SW480 (cell line): ENCODE data around the gene MLIP.
"Not testable (repeated sequence)": the region's sequence is repeated elsewhere in the genome, so short reads cannot be mapped to it uniquely, and the experiment has no call there.

Experiments
- DNase-seq: peaks from one replicate; pipeline ENCODE4 v3.0.0-alpha.2; 2016; ENCODE audit warnings: low spot score

MLIP gene

DNA sequence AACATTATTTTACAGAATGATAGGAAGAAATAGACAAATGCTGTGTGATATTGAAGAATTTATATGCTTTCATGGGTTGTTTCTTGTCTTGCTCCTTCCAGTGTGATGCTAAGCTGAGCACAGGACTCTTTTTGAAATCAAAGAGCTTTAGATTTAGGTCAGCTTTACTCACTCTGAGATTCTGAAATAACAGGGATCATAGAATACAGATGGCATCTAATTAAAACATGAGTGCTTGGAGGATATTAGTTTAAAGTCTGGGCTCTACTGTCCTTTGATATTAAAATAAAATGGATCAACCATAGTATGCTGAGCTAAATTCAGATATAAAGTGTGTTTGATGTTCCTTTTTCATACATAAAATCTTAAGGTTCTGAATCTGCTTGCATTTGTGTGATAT is 29.6 kb downstream of the MLIP start:
- DNase-seq, result no peak

- no peak for DNase-seq
These were observed 31.8 kb downstream of the MLIP start for GRCh38 chr6:54142889-54143519.

DNA sequence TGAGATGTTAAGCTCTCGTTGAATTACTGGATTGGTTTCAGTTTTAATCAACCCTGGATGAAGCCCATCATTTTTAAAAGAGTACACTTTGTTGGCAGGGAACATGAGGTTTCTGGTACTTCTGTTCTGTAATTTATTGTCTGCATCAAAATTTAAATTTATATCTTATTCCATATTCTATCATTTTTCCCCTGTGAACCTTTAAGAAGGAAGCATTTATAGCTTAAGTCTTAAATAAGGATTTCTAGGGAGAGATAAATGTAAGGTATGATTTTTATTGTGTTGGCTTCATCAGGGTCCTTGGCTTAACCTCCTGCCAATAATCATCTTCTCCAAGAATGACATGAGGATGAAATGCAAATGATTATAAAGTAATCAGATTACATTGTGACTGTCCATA is 40.6 kb downstream of the MLIP start:
- no peak for DNase-seq

GRCh38 chr6:54156650-54157250 is 45.5 kb downstream of the MLIP start:
- DNase-seq, result no peak

DNA sequence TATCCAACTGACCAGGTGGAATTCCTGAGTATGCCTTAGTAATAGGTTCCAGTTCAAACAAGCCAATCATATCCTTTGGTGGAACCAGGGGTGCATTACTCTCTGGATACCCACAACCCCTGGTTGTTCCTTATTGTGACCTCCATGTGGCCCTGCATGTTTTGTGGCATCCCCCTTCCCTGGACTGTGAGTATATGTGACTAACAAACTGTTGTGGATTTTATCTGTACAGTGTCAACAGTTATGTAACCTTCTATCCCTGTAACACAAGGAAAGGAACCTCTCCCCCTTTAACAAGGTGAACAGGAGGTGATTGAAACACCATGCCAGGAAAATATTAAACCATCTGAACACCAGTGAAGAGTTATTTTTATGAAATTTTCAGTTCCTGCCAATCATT is 46.2 kb downstream of the MLIP start:
- DNase-seq, result no peak

GRCh38 chr6:54173089-54173488 is 61.8 kb downstream of the MLIP start:
- DNase-seq, result no peak

- no peak for DNase-seq
These were observed 67.9 kb downstream of the MLIP start for GRCh38 chr6:54179152-54179551.

DNA sequence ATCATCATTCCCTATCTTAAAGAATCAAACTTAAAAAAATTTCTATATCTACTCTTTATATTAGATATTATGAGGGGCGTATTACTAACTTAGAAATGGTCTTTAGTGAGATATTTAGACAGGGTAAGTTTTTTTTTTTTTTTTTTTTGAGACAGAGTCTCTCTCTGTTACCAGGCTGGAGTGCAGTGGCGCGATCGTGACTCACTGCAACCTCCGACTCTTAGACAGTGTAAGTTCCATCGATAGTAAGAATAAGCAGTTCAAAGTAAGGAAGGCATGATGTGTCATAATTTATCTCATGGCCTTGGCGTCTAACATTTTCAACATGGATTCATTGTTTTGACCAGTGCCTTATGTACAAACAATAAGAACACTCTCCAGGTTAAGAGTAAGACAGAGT is 72.4 kb downstream of the MLIP start:
- no peak for DNase-seq

GRCh38 chr6:54185885-54186284 is 74.6 kb downstream of the MLIP start:
- DNase-seq, result no peak

- DNase-seq, result no peak
These were observed 77.6 kb downstream of the MLIP start for GRCh38 chr6:54188846-54189245.

DNA sequence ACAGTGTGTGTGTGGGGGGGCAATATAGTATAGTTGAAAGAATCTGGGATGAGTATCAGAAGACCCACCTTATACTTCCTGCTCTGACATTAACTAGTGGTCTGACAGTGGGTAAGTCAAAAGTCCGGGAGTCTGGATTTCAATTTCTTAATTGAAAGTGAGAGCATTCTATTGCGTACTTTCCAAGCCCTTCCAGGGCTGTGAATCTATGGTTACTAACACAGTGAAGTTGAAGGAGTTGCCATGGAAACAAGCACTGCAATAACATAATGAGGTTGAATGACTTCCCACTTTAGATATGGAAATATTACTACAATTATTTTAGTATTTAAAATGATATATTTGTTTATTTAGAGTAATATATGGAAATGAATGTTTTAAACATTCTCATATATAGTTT is 80.2 kb downstream of the MLIP start:
- DNase-seq, result no peak

- no peak for DNase-seq
These were observed 81.8 kb downstream of the MLIP start for GRCh38 chr6:54192993-54193392.

- DNase-seq, result no peak
These were observed 82.3 kb downstream of the MLIP start for GRCh38 chr6:54193560-54193959.

GRCh38 chr6:54194067-54194466 is 82.8 kb downstream of the MLIP start:
- no peak for DNase-seq

GRCh38 chr6:54195637-54196036 is 84.4 kb downstream of the MLIP start:
- no peak for DNase-seq

GRCh38 chr6:54196905-54197304 is 85.7 kb downstream of the MLIP start:
- no peak for DNase-seq

DNA sequence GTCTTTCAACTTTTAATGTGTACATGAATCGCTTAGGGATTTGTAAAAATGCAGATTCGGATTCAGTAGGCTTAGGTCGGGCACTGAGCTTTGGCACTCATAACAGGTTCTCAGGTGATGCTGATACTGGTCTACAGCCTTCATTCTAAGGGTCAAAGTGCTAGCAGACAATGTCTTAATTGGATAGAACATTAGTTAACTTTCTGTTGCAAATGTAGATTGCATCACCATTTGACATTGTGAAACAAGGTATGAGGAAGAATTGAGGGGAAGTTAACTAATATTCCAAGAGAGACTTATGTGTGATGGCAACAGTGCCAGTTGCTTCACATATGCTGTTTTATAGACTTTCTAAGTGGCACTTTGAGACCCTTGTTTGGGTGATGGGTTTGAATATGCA is 86.9 kb downstream of the MLIP start:
- DNase-seq, result no peak

DNA sequence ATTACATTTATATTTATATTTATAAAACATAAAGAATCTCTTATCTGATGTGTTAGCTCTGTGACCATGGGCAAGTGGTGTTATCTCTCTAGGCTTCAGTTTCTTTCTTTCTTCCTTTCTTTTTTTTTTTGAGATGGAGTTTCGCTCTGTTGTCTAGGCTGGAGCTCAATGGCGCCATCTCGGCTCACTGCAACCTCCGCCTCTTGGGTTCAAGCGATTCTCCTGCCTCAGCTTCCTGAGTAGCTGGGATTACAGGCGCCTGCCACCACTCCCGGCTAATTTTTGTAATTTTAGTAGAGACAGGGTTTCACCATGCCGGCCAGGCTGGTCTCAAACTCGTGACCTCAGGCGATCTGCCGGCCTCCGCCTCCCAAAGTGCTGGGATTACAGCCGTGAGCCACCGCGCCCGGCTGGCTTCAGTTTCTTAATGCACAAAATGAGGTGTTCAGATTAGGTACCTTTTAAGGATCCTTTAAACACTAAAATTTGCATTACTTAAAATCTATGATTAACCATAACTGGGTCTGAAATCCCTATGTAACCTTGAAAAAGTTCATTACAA is 92.3 kb downstream of the MLIP start:
- DNase-seq, result not testable (repeated sequence)

GRCh38 chr6:54204921-54205591 is 93.8 kb downstream of the MLIP start:
- DNase-seq, result no peak

DNA sequence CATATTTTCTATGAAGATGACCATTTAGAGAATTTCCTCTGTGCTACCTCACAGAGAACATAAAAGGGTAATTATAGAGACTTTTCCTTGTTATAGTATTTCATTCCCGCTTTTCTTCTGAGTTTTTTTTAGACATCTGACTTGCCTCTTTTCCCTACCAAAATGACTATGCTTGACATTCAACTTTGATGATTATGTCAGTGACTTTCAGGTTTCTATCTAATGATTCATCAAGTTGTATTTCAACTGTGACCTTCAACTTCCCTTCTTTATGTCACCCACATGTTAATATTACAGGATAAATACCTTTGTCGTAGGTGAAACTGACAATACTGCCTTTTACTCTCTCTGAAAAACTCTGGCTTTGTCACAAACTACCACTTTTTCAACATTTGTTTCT is 95.3 kb downstream of the MLIP start:
- no peak for DNase-seq

DNA sequence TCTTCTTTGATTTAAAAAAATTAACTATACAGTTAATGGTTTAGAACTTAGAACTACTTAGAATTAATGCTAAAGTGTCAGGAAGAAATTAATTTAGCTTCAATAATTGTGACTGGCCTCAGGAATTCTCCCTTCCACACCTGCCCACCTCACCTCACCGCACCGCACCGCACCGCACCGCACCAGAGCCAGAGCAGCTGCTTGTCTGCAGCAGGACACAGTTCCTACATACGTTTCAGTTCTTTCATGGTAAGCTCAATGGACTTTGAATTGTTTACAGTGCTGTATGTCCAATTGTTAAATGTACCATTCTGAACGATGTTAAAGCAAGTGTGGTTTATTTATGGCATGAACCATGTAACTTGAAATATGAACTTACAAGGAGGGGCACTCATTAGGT is 98.7 kb downstream of the MLIP start:
- not testable (repeated sequence) for DNase-seq

GRCh38 chr6:54214286-54214685 is 103.0 kb downstream of the MLIP start:
- no peak for DNase-seq

DNA sequence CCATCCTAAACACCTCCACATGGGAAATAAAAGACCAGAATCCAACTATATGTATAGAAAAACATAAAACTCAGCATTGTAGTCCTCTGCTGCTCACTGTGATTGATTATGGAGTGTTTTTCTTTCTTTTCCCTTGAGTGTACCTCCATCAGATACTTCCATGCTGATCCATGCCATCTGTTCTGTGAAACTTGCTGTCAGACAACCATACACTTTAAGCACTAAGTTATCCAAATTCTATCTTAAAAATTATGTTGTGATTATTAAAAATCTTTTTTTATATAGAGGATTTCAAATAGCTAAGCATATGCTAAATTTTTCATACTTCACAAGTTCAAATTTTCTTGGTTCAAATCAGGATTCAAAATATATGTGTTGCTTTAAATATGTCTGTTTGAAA is 105.1 kb downstream of the MLIP start:
- DNase-seq, result no peak
